ENCODE results near the gene TAF11L8.
"Not testable (repeated sequence)": the region's sequence is repeated elsewhere in the genome, so short reads cannot be mapped to it uniquely, and the experiment has no call there.

TAF11L8 gene

DNA sequence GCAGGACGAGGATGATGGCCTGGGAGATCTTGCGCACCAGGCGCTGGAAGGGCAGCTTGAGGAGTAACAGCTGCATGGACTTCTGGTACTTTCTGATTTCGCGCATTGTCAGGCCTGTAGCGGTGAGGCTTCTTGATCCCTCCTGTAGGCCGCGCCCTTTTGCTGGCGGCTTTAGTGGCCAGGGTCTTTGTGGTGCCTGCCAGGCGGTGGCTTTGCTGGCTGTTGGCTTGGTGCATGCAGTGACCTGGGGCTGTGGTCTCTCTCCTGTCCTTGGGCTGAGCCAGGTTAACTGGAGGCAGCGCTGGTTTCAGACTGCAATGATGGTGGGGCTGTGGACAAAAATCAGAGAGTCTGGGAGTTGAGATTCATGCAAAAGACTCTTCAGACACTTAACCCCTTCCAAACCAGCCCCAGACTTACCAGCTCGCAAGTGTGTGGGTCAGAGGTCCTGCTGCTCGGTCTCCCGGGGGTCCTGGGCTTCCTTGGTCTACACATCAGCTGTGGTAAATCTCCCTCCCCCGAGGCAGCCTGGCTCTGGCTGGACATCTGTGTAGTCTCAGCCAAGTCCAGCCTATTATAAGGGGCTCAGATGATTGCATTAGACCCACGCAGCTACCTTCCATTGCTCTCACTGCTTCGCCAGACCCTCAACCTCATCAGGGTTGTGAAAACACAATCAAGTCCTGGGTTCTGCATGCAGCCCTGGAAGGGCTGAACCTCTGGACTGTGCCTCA lies 24.3 kb upstream of the TAF11L8 start:
- Histone ChIP-seq H3K4me1 (no peaks in the 10 kb centered on the region), H3K4me3 (no peak overlapping the region), H3K27ac (no peak overlapping the region), H3K9me3 (no peaks in the 10 kb centered on the region), H3K27me3 (no peaks in the 10 kb centered on the region), H3K36me3 (no peaks in the 10 kb centered on the region)
- intact Hi-C loops (cut with DNase I; ENCODE audit: low total_unique reads): no loop called here
- TF ChIP-seq, protein P1, sequence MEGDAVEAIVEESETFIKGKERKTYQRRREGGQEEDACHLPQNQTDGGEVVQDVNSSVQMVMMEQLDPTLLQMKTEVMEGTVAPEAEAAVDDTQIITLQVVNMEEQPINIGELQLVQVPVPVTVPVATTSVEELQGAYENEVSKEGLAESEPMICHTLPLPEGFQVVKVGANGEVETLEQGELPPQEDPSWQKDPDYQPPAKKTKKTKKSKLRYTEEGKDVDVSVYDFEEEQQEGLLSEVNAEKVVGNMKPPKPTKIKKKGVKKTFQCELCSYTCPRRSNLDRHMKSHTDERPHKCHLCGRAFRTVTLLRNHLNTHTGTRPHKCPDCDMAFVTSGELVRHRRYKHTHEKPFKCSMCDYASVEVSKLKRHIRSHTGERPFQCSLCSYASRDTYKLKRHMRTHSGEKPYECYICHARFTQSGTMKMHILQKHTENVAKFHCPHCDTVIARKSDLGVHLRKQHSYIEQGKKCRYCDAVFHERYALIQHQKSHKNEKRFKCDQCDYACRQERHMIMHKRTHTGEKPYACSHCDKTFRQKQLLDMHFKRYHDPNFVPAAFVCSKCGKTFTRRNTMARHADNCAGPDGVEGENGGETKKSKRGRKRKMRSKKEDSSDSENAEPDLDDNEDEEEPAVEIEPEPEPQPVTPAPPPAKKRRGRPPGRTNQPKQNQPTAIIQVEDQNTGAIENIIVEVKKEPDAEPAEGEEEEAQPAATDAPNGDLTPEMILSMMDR (IDR thresholded peaks at IDR 0.05): no peak
- no peak for DNase-seq

DNA sequence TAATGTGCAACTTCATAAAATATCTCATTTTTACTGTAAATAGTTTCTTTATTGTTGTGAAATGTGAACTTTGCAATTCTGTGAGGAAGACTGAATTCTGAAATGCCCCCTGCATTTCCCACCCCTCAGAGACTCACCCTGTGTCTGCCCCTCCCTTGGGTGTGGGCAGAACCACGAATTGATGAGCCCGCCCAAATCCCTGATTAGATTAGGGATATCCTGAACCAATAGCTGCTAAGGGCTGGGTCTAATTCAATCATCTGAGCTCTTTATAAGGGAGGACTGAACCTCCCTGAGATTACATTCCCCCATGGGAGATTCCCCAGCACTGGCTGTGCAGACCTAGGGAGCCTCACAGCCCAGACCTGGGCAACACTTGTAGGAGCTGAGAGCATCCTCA lies 19.3 kb upstream of the TAF11L8 start, which contains the start of gene TAF11L12:
Gene TAF11L12 (plus strand): TSS at position 301 of the 400 bp plus-strand sequence.
- intact Hi-C loops (cut with DNase I; ENCODE audit: low total_unique reads); H3K36me3 ChIP-seq; H3K27ac ChIP-seq; H3K9me3 ChIP-seq; H3K4me1 ChIP-seq; DNase-seq; H3K4me3 ChIP-seq; H3K27me3 ChIP-seq: not testable (repeated sequence)

DNA sequence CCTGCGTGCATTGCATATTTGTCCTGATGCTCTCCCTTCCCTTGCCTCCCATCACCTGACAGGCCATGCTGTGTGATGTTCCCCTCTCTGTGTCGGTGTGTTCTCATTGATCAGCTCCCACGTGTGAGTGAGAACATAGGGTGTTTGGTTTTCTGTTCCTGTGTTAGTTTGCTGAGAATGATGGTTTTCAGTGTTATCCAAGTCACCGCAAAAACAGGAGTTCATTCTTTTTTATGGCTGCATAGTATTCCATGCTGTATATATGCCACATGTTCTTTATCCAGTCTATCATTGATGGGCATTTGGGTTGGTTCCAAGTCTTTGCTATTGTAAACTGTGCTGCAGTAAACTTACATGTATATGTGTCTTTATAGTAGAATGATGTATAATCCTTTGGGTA lies 16.7 kb upstream of the TAF11L8 start:
- DNase-seq; H3K4me1 ChIP-seq; H3K4me3 ChIP-seq; intact Hi-C loops (cut with DNase I; ENCODE audit: low total_unique reads); H3K36me3 ChIP-seq; H3K9me3 ChIP-seq; H3K27me3 ChIP-seq; H3K27ac ChIP-seq: not testable (repeated sequence)

DNA sequence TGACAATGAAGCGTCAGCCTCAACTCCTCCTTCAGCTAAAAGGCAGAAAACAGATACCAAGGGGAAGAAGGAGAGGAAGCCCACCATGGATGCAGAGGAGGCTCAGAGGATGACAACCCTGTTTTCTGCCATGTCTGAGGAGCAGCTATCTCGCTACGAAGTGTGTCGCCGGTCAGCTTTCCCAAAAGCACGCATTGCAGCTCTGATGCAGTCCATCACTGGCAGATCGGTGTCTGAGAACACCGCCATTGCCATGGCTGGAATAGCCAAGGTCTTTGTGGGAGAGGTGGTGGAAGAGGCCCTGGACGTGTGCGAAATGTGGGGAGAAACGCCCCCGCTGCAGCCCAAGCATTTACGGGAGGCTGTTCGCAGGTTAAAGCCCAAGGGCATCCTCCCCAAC lies 14.2 kb upstream of the TAF11L8 start:
- Histone ChIP-seq H3K4me1 (no peaks in the 10 kb centered on the region), H3K27me3 (no peaks in the 10 kb centered on the region), H3K4me3 (no peak overlapping the region), H3K36me3 (no peaks in the 10 kb centered on the region), H3K9me3 (no peaks in the 10 kb centered on the region), H3K27ac (no peak overlapping the region)
- DNase-seq: no peak
- TF ChIP-seq, protein P1 (IDR thresholded peaks at IDR 0.05): no peak
- intact Hi-C loops (cut with DNase I; ENCODE audit: low total_unique reads): no loop called here

DNA sequence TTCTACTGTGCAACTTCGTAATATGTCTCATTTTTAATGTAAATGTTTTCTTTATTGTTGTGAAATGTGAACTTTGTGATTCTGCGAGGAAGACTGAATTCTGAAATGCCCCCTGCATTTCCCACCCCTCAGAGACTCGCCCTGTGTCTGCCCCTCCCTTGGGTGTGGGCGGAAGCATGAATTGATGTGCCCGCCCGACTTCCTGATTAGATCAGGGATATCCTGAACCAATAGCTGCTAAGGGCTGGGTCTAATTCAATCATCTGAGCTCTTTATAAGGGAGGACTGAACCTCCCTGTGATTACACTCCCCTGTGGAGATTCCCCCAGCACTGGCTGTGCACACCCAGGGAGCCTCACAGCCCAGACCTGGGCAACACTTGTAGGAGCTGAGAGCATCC lies 13.1 kb upstream of the TAF11L8 start, which contains the start of gene TAF11L11:
Gene TAF11L11 (plus strand): TSS at position 304 of the 400 bp plus-strand sequence.
- intact Hi-C loops (cut with DNase I; ENCODE audit: low total_unique reads); H3K36me3 ChIP-seq; DNase-seq; H3K27me3 ChIP-seq; H3K4me3 ChIP-seq; H3K4me1 ChIP-seq; H3K27ac ChIP-seq; H3K9me3 ChIP-seq: not testable (repeated sequence)

DNA sequence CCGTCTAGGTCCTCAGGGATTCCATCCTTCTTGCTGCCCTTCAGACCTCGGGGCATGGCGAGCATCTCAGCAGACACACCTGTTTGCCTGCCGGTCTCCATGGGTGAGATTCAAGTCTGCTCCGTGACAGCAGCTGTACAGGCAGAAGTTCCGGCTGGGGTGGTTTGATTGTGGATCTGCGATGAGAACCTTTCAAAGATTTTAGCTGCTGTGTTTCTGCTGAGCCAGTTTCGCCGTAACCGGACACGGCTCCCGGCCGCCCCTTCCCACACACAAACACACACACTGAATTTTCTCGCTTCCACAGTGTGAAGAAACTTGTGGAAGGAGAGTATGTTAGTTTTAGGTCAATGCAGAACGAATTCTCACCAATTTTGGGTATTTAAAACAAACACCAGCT lies 7.0 kb upstream of the TAF11L8 start, which contains the start of gene TAF11L10:
Gene TAF11L10 (minus strand): TSS at position 101 of the 400 bp plus-strand sequence.
- H3K4me3 ChIP-seq; intact Hi-C loops (cut with DNase I; ENCODE audit: low total_unique reads); H3K27ac ChIP-seq; H3K27me3 ChIP-seq; H3K4me1 ChIP-seq; H3K36me3 ChIP-seq; DNase-seq; H3K9me3 ChIP-seq: not testable (repeated sequence)

DNA sequence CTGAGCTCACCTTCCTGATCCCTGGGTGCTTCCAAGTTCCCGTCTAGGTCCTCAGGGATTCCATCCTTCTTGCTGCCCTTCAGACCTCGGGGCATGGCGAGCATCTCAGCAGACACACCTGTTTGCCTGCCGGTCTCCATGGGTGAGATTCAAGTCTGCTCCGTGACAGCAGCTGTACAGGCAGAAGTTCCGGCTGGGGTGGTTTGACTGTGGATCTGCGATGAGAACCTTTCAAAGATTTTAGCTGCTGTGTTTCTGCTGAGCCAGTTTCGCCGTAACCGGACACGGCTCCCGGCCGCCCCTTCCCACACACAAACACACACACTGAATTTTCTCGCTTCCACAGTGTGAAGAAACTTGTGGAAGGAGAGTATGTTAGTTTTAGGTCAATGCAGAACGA lies 3.5 kb upstream of the TAF11L8 start, which contains the start of gene TAF11L9:
Gene TAF11L9 (minus strand): TSS at position 140 of the 400 bp plus-strand sequence.
- intact Hi-C loops (cut with DNase I; ENCODE audit: low total_unique reads); H3K4me3 ChIP-seq; DNase-seq; H3K36me3 ChIP-seq; H3K27me3 ChIP-seq; H3K27ac ChIP-seq; H3K9me3 ChIP-seq; H3K4me1 ChIP-seq: not testable (repeated sequence)

DNA sequence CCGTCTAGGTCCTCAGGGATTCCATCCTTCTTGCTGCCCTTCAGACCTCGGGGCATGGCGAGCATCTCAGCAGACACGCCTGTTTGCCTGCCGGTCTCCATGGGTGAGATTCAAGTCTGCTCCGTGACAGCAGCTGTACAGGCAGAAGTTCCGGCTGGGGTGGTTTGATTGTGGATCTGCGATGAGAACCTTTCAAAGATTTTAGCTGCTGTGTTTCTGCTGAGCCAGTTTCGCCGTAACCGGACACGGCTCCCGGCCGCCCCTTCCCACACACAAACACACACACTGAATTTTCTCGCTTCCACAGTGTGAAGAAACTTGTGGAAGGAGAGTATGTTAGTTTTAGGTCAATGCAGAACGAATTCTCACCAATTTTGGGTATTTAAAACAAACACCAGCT lies 5.1 kb downstream of the TAF11L8 start, which contains the start of gene TAF11L7:
Gene TAF11L7 (minus strand): TSS at position 101 of the 400 bp plus-strand sequence.
- intact Hi-C loops (cut with DNase I; ENCODE audit: low total_unique reads); H3K4me3 ChIP-seq; DNase-seq; H3K36me3 ChIP-seq; H3K4me1 ChIP-seq; H3K27ac ChIP-seq; H3K27me3 ChIP-seq; H3K9me3 ChIP-seq: not testable (repeated sequence)

All from tibial artery (tissue), 4 donors.